GM18505 (cell line): ENCODE data around the gene C12orf57.
A peak's percentile ranks its signal among the peaks of the same experiment; 100 is the strongest.

Experiments used
- ATAC-seq: cut with Tn5 transposase; IDR thresholded peaks from one replicate; pipeline ENCODE4 v1.9.1; 2021; ENCODE audit not compliant: unreplicated experiment
- POLR2A ChIP-seq: IDR thresholded peaks from 4 replicates; pipeline ENCODE4 v1.6.1; 2011; ENCODE audit warnings: borderline replicate concordance; ENCODE audit not compliant: insufficient read depth, insufficient read length; ENCODE audit errors: extremely low read depth

Gene C12orf57

GRCh38 chr12:6912164-6912935 lies 31.5 kb upstream of the C12orf57 start:
- no peak for TF ChIP-seq POLR2A
- ATAC-seq = no peak

DNA sequence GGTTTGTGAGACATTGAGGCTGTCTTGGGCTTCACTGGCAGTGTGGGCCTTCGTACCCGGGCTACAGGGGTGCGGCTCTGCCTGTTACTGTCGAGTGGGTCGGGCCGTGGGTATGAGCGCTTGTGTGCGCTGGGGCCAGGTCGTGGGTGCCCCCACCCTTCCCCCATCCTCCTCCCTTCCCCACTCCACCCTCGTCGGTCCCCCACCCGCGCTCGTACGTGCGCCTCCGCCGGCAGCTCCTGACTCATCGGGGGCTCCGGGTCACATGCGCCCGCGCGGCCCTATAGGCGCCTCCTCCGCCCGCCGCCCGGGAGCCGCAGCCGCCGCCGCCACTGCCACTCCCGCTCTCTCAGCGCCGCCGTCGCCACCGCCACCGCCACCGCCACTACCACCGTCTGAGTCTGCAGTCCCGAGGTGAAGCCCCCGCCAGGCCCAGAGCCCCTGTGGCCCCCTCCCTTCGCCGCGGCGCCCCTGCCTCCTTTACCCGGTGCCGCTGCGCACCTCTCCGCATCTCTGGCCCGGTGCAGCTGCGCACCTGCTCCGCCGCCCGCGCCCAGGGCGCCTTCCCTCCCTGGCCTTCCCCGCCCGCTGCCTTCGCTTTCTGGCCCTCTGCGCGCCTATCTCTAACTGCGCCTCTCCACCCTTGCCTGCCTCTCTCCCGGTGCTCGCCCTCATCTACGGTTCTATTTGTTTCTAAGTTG lies 29.4 kb upstream of the C12orf57 start, which contains the start of gene ENO2:
ENO2 (plus strand) TSS at position 335 of the 701 bp plus-strand sequence. CDS start 1,253 bp downstream, outside the sequence.
- peak; percentile 54 for TF ChIP-seq POLR2A
- peak; percentile 71 for ATAC-seq

GRCh38 chr12:6914947-6915788 lies 28.7 kb upstream of the C12orf57 start:
- no peak for ATAC-seq
- TF ChIP-seq POLR2A = no peak

- no peak for ATAC-seq
- TF ChIP-seq POLR2A = no peak
Observed at GRCh38 chr12:6915789-6916285, 28.0 kb upstream of the C12orf57 start.

DNA sequence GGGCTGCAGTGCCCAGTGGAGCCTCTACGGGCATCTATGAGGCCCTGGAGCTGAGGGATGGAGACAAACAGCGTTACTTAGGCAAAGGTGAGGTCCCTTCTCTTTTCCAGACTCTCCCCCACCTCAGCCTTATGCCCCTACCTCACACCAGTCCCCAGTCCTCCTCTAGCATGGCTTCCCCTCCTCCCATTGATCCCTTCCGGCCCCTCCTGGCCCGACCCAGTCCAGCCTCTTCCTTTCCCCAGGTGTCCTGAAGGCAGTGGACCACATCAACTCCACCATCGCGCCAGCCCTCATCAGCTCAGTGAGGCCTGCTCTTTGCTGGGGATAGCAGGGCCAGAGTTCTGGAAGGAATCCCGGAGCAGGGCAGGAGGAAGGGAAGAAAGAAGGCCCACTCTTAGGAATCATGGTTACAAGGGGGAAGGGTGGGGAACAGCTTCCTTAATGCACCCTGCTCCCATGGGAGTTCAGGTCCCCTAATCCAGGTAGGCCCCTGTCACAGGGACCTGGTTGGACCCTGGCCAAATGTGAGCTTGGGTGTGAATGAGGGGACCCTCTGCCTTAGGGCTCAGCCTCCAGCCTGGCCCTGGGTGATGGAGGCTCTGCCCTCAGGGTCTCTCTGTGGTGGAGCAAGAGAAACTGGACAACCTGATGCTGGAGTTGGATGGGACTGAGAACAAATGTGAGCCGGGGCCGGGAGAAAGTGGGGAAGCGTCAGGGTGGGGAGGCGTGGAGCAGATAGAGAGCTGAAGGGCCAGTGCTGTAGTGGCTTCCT lies 27.2 kb upstream of the C12orf57 start:
- ATAC-seq = no peak

GRCh38 chr12:6917491-6918231 lies 26.2 kb upstream of the C12orf57 start:
- no peak for ATAC-seq
- no peak for TF ChIP-seq POLR2A

More for the DNA sequence above, 27.2 kb upstream of the C12orf57 start:
- no peak for TF ChIP-seq POLR2A

DNA sequence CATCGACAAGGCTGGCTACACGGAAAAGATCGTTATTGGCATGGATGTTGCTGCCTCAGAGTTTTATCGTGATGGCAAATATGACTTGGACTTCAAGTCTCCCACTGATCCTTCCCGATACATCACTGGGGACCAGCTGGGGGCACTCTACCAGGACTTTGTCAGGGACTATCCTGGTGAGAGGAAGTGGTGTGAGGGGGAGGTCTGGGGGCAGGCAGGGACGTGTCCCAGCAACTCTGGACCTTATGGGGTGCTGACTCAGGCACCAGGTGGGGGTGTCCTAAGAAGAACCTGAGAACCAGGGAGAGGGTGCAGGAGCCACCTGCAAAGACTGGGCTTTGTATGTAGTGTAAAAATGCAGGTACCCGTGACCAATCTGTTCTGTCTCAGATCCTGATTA lies 24.2 kb upstream of the C12orf57 start:
- ATAC-seq = no peak
- TF ChIP-seq POLR2A = no peak

- no peak for TF ChIP-seq POLR2A
- no peak for ATAC-seq
Observed at GRCh38 chr12:6921539-6921938, 22.3 kb upstream of the C12orf57 start.

DNA sequence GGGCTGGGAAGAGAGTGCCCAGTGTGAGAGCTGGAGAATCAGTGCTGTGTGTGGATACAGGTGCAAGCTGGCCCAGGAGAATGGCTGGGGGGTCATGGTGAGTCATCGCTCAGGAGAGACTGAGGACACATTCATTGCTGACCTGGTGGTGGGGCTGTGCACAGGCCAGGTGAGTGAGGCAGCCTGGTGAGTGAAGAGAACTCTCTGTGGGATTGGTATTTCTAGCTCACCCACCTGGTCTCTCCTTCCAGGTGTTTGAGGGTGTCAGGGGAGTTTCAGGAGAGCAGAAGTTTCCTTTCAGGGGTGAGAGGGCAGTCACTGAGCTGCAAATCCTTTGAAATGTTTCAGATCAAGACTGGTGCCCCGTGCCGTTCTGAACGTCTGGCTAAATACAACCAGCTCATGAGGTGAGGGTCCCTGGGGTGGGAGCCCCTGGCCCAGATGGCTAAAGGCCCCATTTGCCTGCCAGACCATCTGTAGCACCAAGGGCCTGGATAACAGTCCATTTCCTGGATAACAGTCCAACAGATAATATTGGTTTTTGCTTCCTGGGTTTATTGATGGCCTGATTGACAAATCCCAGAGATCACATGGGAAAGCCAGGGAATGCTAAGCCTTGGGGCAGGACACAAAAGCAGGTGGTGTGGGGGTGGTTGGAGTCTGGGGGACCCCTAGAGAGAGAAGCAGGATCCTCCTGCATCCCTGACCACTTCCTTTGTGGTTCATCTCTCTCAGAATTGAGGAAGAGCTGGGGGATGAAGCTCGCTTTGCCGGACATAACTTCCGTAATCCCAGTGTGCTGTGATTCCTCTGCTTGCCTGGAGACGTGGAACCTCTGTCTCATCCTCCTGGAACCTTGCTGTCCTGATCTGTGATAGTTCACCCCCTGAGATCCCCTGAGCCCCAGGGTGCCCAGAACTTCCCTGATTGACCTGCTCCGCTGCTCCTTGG lies 21.6 kb upstream of the C12orf57 start:
- ATAC-seq = no peak
- TF ChIP-seq POLR2A = no peak

DNA sequence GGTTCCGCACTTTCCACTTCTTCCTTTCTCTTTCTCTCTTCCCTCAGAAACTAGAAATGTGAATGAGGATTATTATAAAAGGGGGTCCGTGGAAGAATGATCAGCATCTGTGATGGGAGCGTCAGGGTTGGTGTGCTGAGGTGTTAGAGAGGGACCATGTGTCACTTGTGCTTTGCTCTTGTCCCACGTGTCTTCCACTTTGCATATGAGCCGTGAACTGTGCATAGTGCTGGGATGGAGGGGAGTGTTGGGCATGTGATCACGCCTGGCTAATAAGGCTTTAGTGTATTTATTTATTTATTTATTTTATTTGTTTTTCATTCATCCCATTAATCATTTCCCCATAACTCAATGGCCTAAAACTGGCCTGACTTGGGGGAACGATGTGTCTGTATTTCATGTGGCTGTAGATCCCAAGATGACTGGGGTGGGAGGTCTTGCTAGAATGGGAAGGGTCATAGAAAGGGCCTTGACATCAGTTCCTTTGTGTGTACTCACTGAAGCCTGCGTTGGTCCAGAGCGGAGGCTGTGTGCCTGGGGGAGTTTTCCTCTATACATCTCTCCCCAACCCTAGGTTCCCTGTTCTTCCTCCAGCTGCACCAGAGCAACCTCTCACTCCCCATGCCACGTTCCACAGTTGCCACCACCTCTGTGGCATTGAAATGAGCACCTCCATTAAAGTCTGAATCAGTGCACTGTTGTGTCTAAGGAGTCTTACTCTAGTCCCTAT lies 20.7 kb upstream of the C12orf57 start:
- TF ChIP-seq POLR2A = no peak
- no peak for ATAC-seq
